ENCODE measurements around the gene NPR2.

The NPR2 gene

GRCh38 chr9:35834260-35835215 lies 43.1 kb downstream of the NPR2 start:
- DNase-seq = no peak

GRCh38 chr9:35835216-35835632 lies 43.8 kb downstream of the NPR2 start:
- no peak for DNase-seq

GRCh38 chr9:35835766-35836165 lies 44.4 kb downstream of the NPR2 start:
- no peak for DNase-seq

GRCh38 chr9:35836595-35836994 lies 45.2 kb downstream of the NPR2 start:
- no peak for DNase-seq

GRCh38 chr9:35839926-35840325 lies 48.5 kb downstream of the NPR2 start:
- no peak for DNase-seq

GRCh38 chr9:35840881-35841644 lies 49.7 kb downstream of the NPR2 start:
- no peak for DNase-seq

GRCh38 chr9:35841645-35841900 lies 50.2 kb downstream of the NPR2 start:
- DNase-seq = no peak

GRCh38 chr9:35842020-35842745 lies 50.8 kb downstream of the NPR2 start:
- no peak for DNase-seq

- no peak for DNase-seq
Observed at GRCh38 chr9:35842795-35843194, 51.4 kb downstream of the NPR2 start.

GRCh38 chr9:35844628-35845270 lies 53.4 kb downstream of the NPR2 start:
- DNase-seq = peak; percentile 4

GRCh38 chr9:35845824-35846771 lies 54.7 kb downstream of the NPR2 start:
- no peak for DNase-seq

GRCh38 chr9:35847792-35848572 lies 56.6 kb downstream of the NPR2 start:
- no peak for DNase-seq

- no peak for DNase-seq
Observed at GRCh38 chr9:35852267-35852815, 61.0 kb downstream of the NPR2 start.

GRCh38 chr9:35852876-35853865 lies 61.8 kb downstream of the NPR2 start:
- DNase-seq = no peak

- DNase-seq = no peak
Observed at GRCh38 chr9:35854091-35854762, 62.8 kb downstream of the NPR2 start.

GRCh38 chr9:35856206-35856605 lies 64.8 kb downstream of the NPR2 start:
- no peak for DNase-seq

- no peak for DNase-seq
Observed at GRCh38 chr9:35856882-35857281, 65.5 kb downstream of the NPR2 start.

GRCh38 chr9:35858458-35858857 lies 67.1 kb downstream of the NPR2 start:
- DNase-seq = no peak

Measured in activated CD4-positive, alpha-beta T cell treated with anti-CD3 and anti-CD28 coated beads, Interleukin-2, amount 50 U/mL, for 1 hour (primary cell).